A673 (cell line): Measurements from ENCODE around the gene NETO1. TPM values are rescaled to one million over a fixed set of nuclear protein-coding genes. Genes with fewer than 3 reads are reported as not detected.

ENCODE experiments used
- BruUV-seq: library from RNA; stranded (reverse); fragments of 400-500 nt; replicated peaks from 2 replicates; lab custom pipeline; 2021; lab: Mats Ljungman, UMichigan
- CTCF ChIA-PET: fragments of 300-600 bp; sonication (Branson Sonifier 250); formaldehyde crosslinking; loops from one replicate; lab custom pipeline; 2022; ENCODE audit warnings: antibody characterized with exemption; lab: Charles Lee
- POLR2A ChIA-PET: fragments of 300-600 bp; sonication (Branson Sonifier 250); formaldehyde crosslinking; loops from one replicate; lab custom pipeline; 2022; ENCODE audit warnings: antibody characterized with exemption; ENCODE audit not compliant: low non-redundant PET; lab: Charles Lee
- DNase-seq: peaks from one replicate; pipeline ENCODE4 v3.0.0-alpha.2; 2015; ENCODE audit warnings: low spot score
- H3K27ac ChIP-seq: fragments of 200-600 bp; sonication (generic); 2 replicates; pipeline ENCODE4 v1.5.1; 2016; ENCODE audit warnings: mixed run types, low read depth, mild to moderate bottlenecking, mixed read lengths, antibody characterized with exemption, low read length; ENCODE audit not compliant: poor library complexity, severe bottlenecking
- H3K27me3 ChIP-seq: fragments of 200-600 bp; sonication (generic); replicated peaks from 2 replicates; pipeline ENCODE4 v1.6.1; 2017; ENCODE audit warnings: mixed run types, low read depth, mild to moderate bottlenecking, mixed read lengths, antibody characterized with exemption, low read length; ENCODE audit not compliant: insufficient read depth, poor library complexity
- H3K36me3 ChIP-seq: fragments of 200-600 bp; sonication (generic); 2 replicates; pipeline ENCODE4 v1.6.1; 2016; ENCODE audit warnings: mixed run types, mild to moderate bottlenecking, mixed read lengths, antibody characterized with exemption, low read length; ENCODE audit not compliant: insufficient read depth, poor library complexity, severe bottlenecking
- H3K4me1 ChIP-seq: fragments of 200-600 bp; sonication (generic); 2 replicates; pipeline ENCODE4 v1.6.1; 2017; ENCODE audit warnings: mixed run types, mild to moderate bottlenecking, mixed read lengths, antibody characterized with exemption, low read length; ENCODE audit not compliant: insufficient read depth, poor library complexity, severe bottlenecking
- H3K4me3 ChIP-seq: fragments of 200-600 bp; sonication (generic); 2 replicates; pipeline ENCODE4 v1.5.1; 2016; ENCODE audit warnings: low read depth, mixed run types, mild to moderate bottlenecking, mixed read lengths, low read length; ENCODE audit not compliant: poor library complexity, severe bottlenecking
- H3K9me3 ChIP-seq: fragments of 200-600 bp; sonication (generic); 2 replicates; pipeline ENCODE4 v1.6.1; 2016; ENCODE audit warnings: mixed run types, low read depth, mild to moderate bottlenecking, mixed read lengths, antibody characterized with exemption, low read length; ENCODE audit not compliant: poor library complexity, severe bottlenecking
- CTCF ChIP-seq: fragments of 300-800, 200-600 bp; sonication (generic); conservative IDR thresholded peaks from 2 replicates; pipeline ENCODE4 v1.5.1; 2017; ENCODE audit warnings: low read depth, mild to moderate bottlenecking, antibody characterized with exemption, low read length, moderate library complexity, mixed read lengths
- EZH2 ChIP-seq: fragments of 200-600 bp; sonication (generic); IDR thresholded peaks from 2 replicates; pipeline ENCODE4 v1.6.1; 2017; ENCODE audit warnings: borderline replicate concordance, low read depth, mild to moderate bottlenecking, mixed read lengths, antibody characterized with exemption, low read length; ENCODE audit not compliant: poor library complexity, severe bottlenecking
- intact Hi-C: fragments of 100-400 bp; cut with micrococcal nuclease; formaldehyde crosslinking; loops from one replicate; pipeline ENCODE4 v1.10.0; 2022; ENCODE audit not compliant: unreplicated experiment
- total RNA-seq: library from RNA; stranded (reverse); gene quantifications from 2 replicates; pipeline ENCODE4 v1.2.3, GENCODE V29; 2021

Gene NETO1
- total RNA-seq, 1 experiment from 2014 or later: 12.1 TPM

- no peak overlapping the region for H3K4me3 ChIP-seq
- intact Hi-C loops: no loop called here
- no peak overlapping the region for H3K27ac ChIP-seq
- H3K36me3 ChIP-seq: no peaks in the 10 kb centered on the region
- ChIA-PET CTCF (no interaction called here), POLR2A (no interaction called here)
- no peaks in the 10 kb centered on the region for H3K9me3 ChIP-seq
- no peaks in the 10 kb centered on the region for H3K27me3 ChIP-seq
- BruUV-seq: no TSS peak
- no peak for TF ChIP-seq EZH2
- no peak for TF ChIP-seq CTCF
- DNase-seq: no peak
- no peaks in the 10 kb centered on the region for H3K4me1 ChIP-seq
These were observed 8.7 kb downstream of the NETO1 start for GRCh38 chr18:72859088-72859487.

GRCh38 chr18:72849671-72850070 lies 18.1 kb downstream of the NETO1 start:
- intact Hi-C loops: no loop called here
- Histone ChIP-seq H3K27ac (no peak overlapping the region), H3K27me3 (no peaks in the 10 kb centered on the region), H3K9me3 (no peaks in the 10 kb centered on the region), H3K36me3 (no peaks in the 10 kb centered on the region), H3K4me1 (no peaks in the 10 kb centered on the region), H3K4me3 (no peak overlapping the region)
- ChIA-PET CTCF (no interaction called here), POLR2A (no interaction called here)
- BruUV-seq: no TSS peak
- TF ChIP-seq CTCF (no peak), EZH2 (no peak)
- no peak for DNase-seq

- Histone ChIP-seq H3K27me3 (no peaks in the 10 kb centered on the region), H3K9me3 (no peaks in the 10 kb centered on the region), H3K4me3 (no peak overlapping the region), H3K27ac (no peak overlapping the region), H3K4me1 (no peaks in the 10 kb centered on the region), H3K36me3 (no peaks in the 10 kb centered on the region)
- intact Hi-C loops: no loop called here
- no TSS peak for BruUV-seq
- ChIA-PET POLR2A (no interaction called here), CTCF (no interaction called here)
- TF ChIP-seq CTCF (no peak), EZH2 (no peak)
- no peak for DNase-seq
These were observed 19.1 kb downstream of the NETO1 start for GRCh38 chr18:72848503-72849237.
